Uterus (tissue), 4 donors: ENCODE results near the gene CACNA1F. TPM values are rescaled to one million over a fixed set of nuclear protein-coding genes. Genes with fewer than 3 reads are reported as not detected.

Experiments
- DNase-seq, 2 donors: peaks; one replicate each; pipeline ENCODE4 v3.0.0-alpha.2; 2019 to 2020
- H3K27ac ChIP-seq, 2 donors: fragments of 200-600 bp; sonication (generic); 1 replicate in 1 of 2; 2 replicates in 1 of 2; pipeline ENCODE4 v1.5.1; 2016 to 2018
- H3K27me3 ChIP-seq, 2 donors: fragments of 200-600 bp; sonication (generic); one replicate each; pipeline ENCODE4 v1.5.1; 2018 to 2019; ENCODE audit warnings: control low read depth in 1 of 2
- H3K36me3 ChIP-seq, 2 donors: fragments of 200-600 bp; sonication (generic); one replicate each; pipeline ENCODE4 v1.5.1; 2019; ENCODE audit warnings: control low read depth in 1 of 2
- H3K4me1 ChIP-seq, 2 donors: fragments of 200-600 bp; sonication (generic); one replicate each; pipeline ENCODE4 v1.5.1; 2018 to 2019; ENCODE audit warnings: control low read depth in 1 of 2
- H3K4me3 ChIP-seq, 2 donors: fragments of 200-600 bp; sonication (generic); 1 replicate in 1 of 2; 2 replicates in 1 of 2; pipeline ENCODE4 v1.5.1; 2018 to 2019; ENCODE audit warnings: mild to moderate bottlenecking in 1 of 2
- H3K9me3 ChIP-seq, 2 donors: fragments of 200-600 bp; sonication (generic); one replicate each; pipeline ENCODE4 v1.5.1; 2019; ENCODE audit warnings: control low read depth in 1 of 2
- POLR2A ChIP-seq, 2 donors: fragments of 450-650 bp; IDR thresholded peaks; one replicate each; pipeline ENCODE4 v1.6.1; 2016; ENCODE audit warnings: antibody characterized with exemption in 2 of 2, mild to moderate bottlenecking in 1 of 2, moderate library complexity in 1 of 2
- intact Hi-C: fragments of 100-400 bp; cut with DNase I; formaldehyde crosslinking; loops from one replicate; pipeline ENCODE4 v1.15.1; 2023; ENCODE audit warnings: low total_unique reads
- total RNA-seq, 4 donors: library from RNA; depleted of rRNA in 3 of 4; stranded (reverse); fragments of >200 nt in 3 of 4; gene quantifications; one replicate each; pipeline versions ENCODE4 v1.1.0 to v1.2.4, GENCODE V29; 2014 to 2023
- TF ChIP-seq, protein P1 (sequence below), 4 experiments: fragments of 200-600 bp in 2 of 4; fragments of 450-650 bp in 2 of 4; sonication (generic) in 2 of 4; IDR thresholded peaks; one replicate each; pipeline ENCODE4 v1.5.1; 2016 to 2019; ENCODE audit warnings: antibody characterized with exemption in 4 of 4, mild to moderate bottlenecking in 2 of 4, moderate library complexity in 1 of 4
- donor health status: DM: yes; HTN: yes; CAD: no.

CACNA1F gene
- total RNA-seq, 4 donors from 2014 or later = 0.07 to 0.98 TPM; not detected in 2

GRCh38 chrX:49246541-49246940 lies 13.4 kb upstream of the CACNA1F start:
- H3K9me3 ChIP-seq = no peaks in the 10 kb centered on the region
- TF ChIP-seq, protein P1, sequence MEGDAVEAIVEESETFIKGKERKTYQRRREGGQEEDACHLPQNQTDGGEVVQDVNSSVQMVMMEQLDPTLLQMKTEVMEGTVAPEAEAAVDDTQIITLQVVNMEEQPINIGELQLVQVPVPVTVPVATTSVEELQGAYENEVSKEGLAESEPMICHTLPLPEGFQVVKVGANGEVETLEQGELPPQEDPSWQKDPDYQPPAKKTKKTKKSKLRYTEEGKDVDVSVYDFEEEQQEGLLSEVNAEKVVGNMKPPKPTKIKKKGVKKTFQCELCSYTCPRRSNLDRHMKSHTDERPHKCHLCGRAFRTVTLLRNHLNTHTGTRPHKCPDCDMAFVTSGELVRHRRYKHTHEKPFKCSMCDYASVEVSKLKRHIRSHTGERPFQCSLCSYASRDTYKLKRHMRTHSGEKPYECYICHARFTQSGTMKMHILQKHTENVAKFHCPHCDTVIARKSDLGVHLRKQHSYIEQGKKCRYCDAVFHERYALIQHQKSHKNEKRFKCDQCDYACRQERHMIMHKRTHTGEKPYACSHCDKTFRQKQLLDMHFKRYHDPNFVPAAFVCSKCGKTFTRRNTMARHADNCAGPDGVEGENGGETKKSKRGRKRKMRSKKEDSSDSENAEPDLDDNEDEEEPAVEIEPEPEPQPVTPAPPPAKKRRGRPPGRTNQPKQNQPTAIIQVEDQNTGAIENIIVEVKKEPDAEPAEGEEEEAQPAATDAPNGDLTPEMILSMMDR (IDR thresholded peaks at IDR 0.05) = no peak
- TF ChIP-seq POLR2A (IDR thresholded peaks at IDR 0.05) = no peak
- H3K4me1 ChIP-seq = no peaks in the 10 kb centered on the region
- H3K27ac ChIP-seq = no peak overlapping the region
- no peaks in the 10 kb centered on the region for H3K27me3 ChIP-seq
- no peak for DNase-seq
- no peaks in the 10 kb centered on the region for H3K36me3 ChIP-seq
- H3K4me3 ChIP-seq = no peak overlapping the region
- intact Hi-C loops = no loop called here

GRCh38 chrX:49244207-49244606 lies 11.1 kb upstream of the CACNA1F start:
- TF ChIP-seq POLR2A (IDR thresholded peaks at IDR 0.05) = no peak
- TF ChIP-seq, protein P1 (IDR thresholded peaks at IDR 0.05) = no peak
- Histone ChIP-seq H3K36me3 (no peaks in the 10 kb centered on the region), H3K27me3 (no peaks in the 10 kb centered on the region), H3K4me3 (no peak overlapping the region), H3K9me3 (no peaks in the 10 kb centered on the region), H3K27ac (no peak overlapping the region), H3K4me1 (no peaks in the 10 kb centered on the region)
- intact Hi-C loops = no loop called here
- no peak for DNase-seq

- H3K4me1 ChIP-seq = no peaks in the 10 kb centered on the region
- no peak for DNase-seq
- no peaks in the 10 kb centered on the region for H3K27me3 ChIP-seq
- H3K9me3 ChIP-seq = no peaks in the 10 kb centered on the region
- TF ChIP-seq, protein P1 (IDR thresholded peaks at IDR 0.05) = no peak
- no peak for TF ChIP-seq POLR2A (IDR thresholded peaks at IDR 0.05)
- H3K4me3 ChIP-seq = no peak overlapping the region
- no peaks in the 10 kb centered on the region for H3K36me3 ChIP-seq
- intact Hi-C loops = no loop called here
- H3K27ac ChIP-seq = no peak overlapping the region
These were observed 10.0 kb upstream of the CACNA1F start for GRCh38 chrX:49243166-49243565.

DNA sequence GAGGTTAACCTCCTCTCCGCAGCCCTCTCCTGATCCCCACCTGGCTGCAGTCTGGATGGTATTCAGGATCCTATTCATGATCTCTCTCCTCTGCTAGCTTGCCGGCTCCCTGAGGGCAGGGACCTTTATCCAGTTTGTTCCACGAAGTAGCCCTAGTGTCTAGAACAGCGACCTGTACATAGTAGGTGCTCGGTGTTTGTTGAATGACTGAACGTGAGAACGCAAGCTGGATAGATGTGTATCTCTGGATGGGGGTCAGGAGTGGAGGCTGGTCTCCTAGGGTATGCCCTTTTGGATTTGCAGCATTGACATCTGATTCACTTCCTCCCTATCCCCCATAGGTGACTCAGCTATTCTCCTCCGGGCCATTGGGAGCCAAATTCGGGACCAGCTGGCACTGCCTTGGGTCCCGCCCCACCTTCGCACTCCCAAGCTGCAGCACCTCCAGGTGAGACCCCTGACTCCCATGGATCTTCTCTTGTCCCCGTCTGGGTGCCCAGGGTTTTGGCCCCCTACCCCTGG lies 9.5 kb upstream of the CACNA1F start:
- no peaks in the 10 kb centered on the region for H3K36me3 ChIP-seq
- H3K4me1 ChIP-seq = no peaks in the 10 kb centered on the region
- no peak overlapping the region for H3K4me3 ChIP-seq
- DNase-seq = no peak
- H3K27me3 ChIP-seq = no peaks in the 10 kb centered on the region
- intact Hi-C loops = no loop called here
- no peak overlapping the region for H3K27ac ChIP-seq
- no peaks in the 10 kb centered on the region for H3K9me3 ChIP-seq
- no peak for TF ChIP-seq POLR2A (IDR thresholded peaks at IDR 0.05)
- TF ChIP-seq, protein P1 (IDR thresholded peaks at IDR 0.05) = no peak

- Histone ChIP-seq H3K27me3 (no peaks in the 10 kb centered on the region), H3K4me1 (no peaks in the 10 kb centered on the region), H3K27ac (no peak overlapping the region), H3K4me3 (no peak overlapping the region), H3K36me3 (no peaks in the 10 kb centered on the region), H3K9me3 (no peaks in the 10 kb centered on the region)
- intact Hi-C loops = no loop called here
- DNase-seq = no peak
- no peak for TF ChIP-seq POLR2A (IDR thresholded peaks at IDR 0.05)
- TF ChIP-seq, protein P1 (IDR thresholded peaks at IDR 0.05) = no peak
These were observed 5.6 kb upstream of the CACNA1F start for GRCh38 chrX:49238735-49239134.
